Caco-2 (cell line): ENCODE measurements around the gene NAPA. TPM values are rescaled to one million over a fixed set of nuclear protein-coding genes. Genes with fewer than 3 reads are reported as not detected.

Source experiments
- BruUV-seq: library from RNA; stranded (reverse); fragments of 400-500 nt; replicated peaks from 2 replicates; lab custom pipeline; 2021; lab: Mats Ljungman, UMichigan
- CTCF ChIA-PET: fragments of 300-600 bp; sonication (Branson Sonifier 250); formaldehyde crosslinking; loops from one replicate; lab custom pipeline; 2022; ENCODE audit warnings: antibody characterized with exemption; lab: Charles Lee
- POLR2A ChIA-PET: fragments of 300-600 bp; sonication (Branson Sonifier 250); formaldehyde crosslinking; loops from one replicate; lab custom pipeline; 2022; ENCODE audit warnings: antibody characterized with exemption; lab: Charles Lee
- DNase-seq, 2 experiments: peaks; one replicate each; pipeline versions ENCODE4 v3.0.0 to v3.0.0-alpha.2; 2020 to 2022
- H3K27me3 ChIP-seq: replicated peaks from 2 replicates; pipeline ENCODE4 v1.6.0; 2011; ENCODE audit warnings: low read length; ENCODE audit not compliant: control insufficient read depth, insufficient read depth
- H3K36me3 ChIP-seq: 2 replicates; pipeline ENCODE4 v1.5.1; 2011; ENCODE audit warnings: low read length; ENCODE audit not compliant: control insufficient read depth, insufficient read depth
- H3K4me1 ChIP-seq: fragments of 250-450 bp; sonication (Bioruptor Pico); 2 replicates; pipeline ENCODE4 v1.5.1; 2020; ENCODE audit warnings: mild to moderate bottlenecking
- H3K4me3 ChIP-seq: 2 replicates; pipeline ENCODE4 v1.5.1; 2011; ENCODE audit warnings: low read depth, mild to moderate bottlenecking, control low read depth, low read length
- H3K9me3 ChIP-seq: fragments of 250-450 bp; sonication (Bioruptor Pico); 2 replicates; pipeline ENCODE4 v1.5.1; 2020; ENCODE audit warnings: mild to moderate bottlenecking, moderate library complexity
- H3K27ac Mint-ChIP-seq: one replicate; pipeline ENCODE4 v1.8.0; 2022; ENCODE audit warnings: mixed read lengths; ENCODE audit not compliant: unreplicated experiment
- H3K27me3 Mint-ChIP-seq: one replicate; pipeline ENCODE4 v1.8.0; 2022; ENCODE audit warnings: mixed read lengths; ENCODE audit not compliant: insufficient read depth, unreplicated experiment
- H3K36me3 Mint-ChIP-seq: one replicate; pipeline ENCODE4 v1.8.0; 2022; ENCODE audit warnings: mild to moderate bottlenecking, mixed read lengths; ENCODE audit not compliant: insufficient read depth, unreplicated experiment
- H3K4me1 Mint-ChIP-seq: one replicate; pipeline ENCODE4 v1.8.0; 2022; ENCODE audit warnings: low read depth, mixed read lengths; ENCODE audit not compliant: unreplicated experiment
- H3K4me3 Mint-ChIP-seq: one replicate; pipeline ENCODE4 v1.8.0; 2022; ENCODE audit warnings: mild to moderate bottlenecking, moderate library complexity, mixed read lengths; ENCODE audit not compliant: unreplicated experiment
- H3K9me3 Mint-ChIP-seq: one replicate; pipeline ENCODE4 v1.8.0; 2022; ENCODE audit warnings: mixed read lengths; ENCODE audit not compliant: unreplicated experiment
- CTCF ChIP-seq, 2 experiments: fragments of 200-600 bp in 1 of 2; IDR thresholded peaks; 1 replicate in 1 of 2; 2 replicates in 1 of 2; pipeline versions ENCODE4 v1.5.1 to v1.8.0; 2011 to 2022; ENCODE audit warnings: antibody characterized with exemption in 1 of 2, control low read depth in 1 of 2, inconsistent platforms in 1 of 2, low read depth in 1 of 2, low read length in 1 of 2, mild to moderate bottlenecking in 1 of 2, moderate library complexity in 1 of 2; ENCODE audit not compliant: insufficient read depth in 1 of 2, severe bottlenecking in 1 of 2, unreplicated experiment in 1 of 2
- intact Hi-C: fragments of 100-400 bp; cut with micrococcal nuclease; formaldehyde crosslinking; loops from one replicate; pipeline ENCODE4 v1.10.0; 2022; ENCODE audit not compliant: unreplicated experiment
- total RNA-seq: library from RNA; stranded (reverse); gene quantifications from 2 replicates; pipeline ENCODE4 v1.2.3, GENCODE V29; 2022

Gene NAPA
- total RNA-seq, 1 experiment from 2014 or later: 149 TPM

GRCh38 chr19:47531640-47532387, 17.0 kb upstream of the NAPA start:
- Mint-ChIP-seq H3K4me3 (no peak overlapping the region), H3K27ac (no peak overlapping the region), H3K9me3 (no peaks in the 10 kb centered on the region), H3K36me3 (no peaks in the 10 kb centered on the region), H3K27me3 (no peaks in the 10 kb centered on the region), H3K4me1 (no peaks in the 10 kb centered on the region)
- Histone ChIP-seq H3K36me3 (no peaks in the 10 kb centered on the region), H3K9me3 (0 out of 2 replicates have a peak, but pooled peaks cover 3% of the 10 kb centered on the region), H3K27me3 (no peaks in the 10 kb centered on the region), H3K4me1 (0 out of 2 replicates have a peak, but pooled peaks cover 5% of the 10 kb centered on the region), H3K4me3 (no peak overlapping the region)
- ChIA-PET POLR2A (interaction anchor here (0.6 kb wide), 1 partner anchor 16 kb away, joined by 4 read pairs; no protein-coding TSS in a partner anchor), CTCF (interaction anchor here (0.9 to 1.3 kb wide), 2 partner anchors 10 to 181 kb away, joined by 3 to 4 read pairs; partner anchors contain the start of gene EHD2)
- no peak for DNase-seq
- intact Hi-C loops: no loop called here
- no TSS peak for BruUV-seq
- TF ChIP-seq CTCF (IDR thresholded peaks at IDR 0.05; ENCODE audit: insufficient read depth in 1 of 2, low read depth in 1 of 2, low read length in 1 of 2, severe bottlenecking in 1 of 2, unreplicated experiment in 1 of 2): no peak

GRCh38 chr19:47529018-47529742, 14.3 kb upstream of the NAPA start:
- Histone ChIP-seq H3K9me3 (no peaks in the 10 kb centered on the region), H3K27me3 (no peaks in the 10 kb centered on the region), H3K4me3 (no peak overlapping the region), H3K4me1 (0 out of 2 replicates have a peak, but pooled peaks cover 5% of the 10 kb centered on the region), H3K36me3 (no peaks in the 10 kb centered on the region)
- DNase-seq: no peak
- Mint-ChIP-seq H3K27me3 (no peaks in the 10 kb centered on the region), H3K36me3 (no peaks in the 10 kb centered on the region), H3K9me3 (no peaks in the 10 kb centered on the region), H3K4me1 (no peaks in the 10 kb centered on the region), H3K4me3 (no peak overlapping the region), H3K27ac (no peak overlapping the region)
- no peak for TF ChIP-seq CTCF (IDR thresholded peaks at IDR 0.05; ENCODE audit: insufficient read depth in 1 of 2, low read depth in 1 of 2, low read length in 1 of 2, severe bottlenecking in 1 of 2, unreplicated experiment in 1 of 2)
- intact Hi-C loops: no loop called here
- no TSS peak for BruUV-seq
- POLR2A ChIA-PET: no interaction called here
- CTCF ChIA-PET: interaction anchor here (0.6 to 1.3 kb wide), 4 partner anchors 8 to 209 kb away, joined by 4 to 5 read pairs (median 4); partner anchors contain the start of gene NAPA

GRCh38 chr19:47526798-47527197, 11.9 kb upstream of the NAPA start:
- Mint-ChIP-seq H3K4me3 (no peak overlapping the region), H3K4me1 (no peaks in the 10 kb centered on the region), H3K27ac (no peak overlapping the region), H3K36me3 (no peaks in the 10 kb centered on the region), H3K27me3 (no peaks in the 10 kb centered on the region), H3K9me3 (no peaks in the 10 kb centered on the region)
- Histone ChIP-seq H3K4me3 (no peak overlapping the region), H3K4me1 (no peaks in the 10 kb centered on the region), H3K36me3 (no peaks in the 10 kb centered on the region), H3K9me3 (no peaks in the 10 kb centered on the region), H3K27me3 (no peaks in the 10 kb centered on the region)
- BruUV-seq: no TSS peak
- CTCF ChIA-PET: no interaction called here
- no peak for DNase-seq
- intact Hi-C loops: no loop called here
- no peak for TF ChIP-seq CTCF (IDR thresholded peaks at IDR 0.05; ENCODE audit: insufficient read depth in 1 of 2, low read depth in 1 of 2, low read length in 1 of 2, severe bottlenecking in 1 of 2, unreplicated experiment in 1 of 2)
- POLR2A ChIA-PET: no interaction called here
